ENCODE data around the gene VPS35L. TPM values are rescaled to one million over a fixed set of nuclear protein-coding genes. Genes with fewer than 3 reads are reported as not detected.

The VPS35L gene
- total RNA-seq, 1 donor from 2014 or later = 59.3 TPM

DNA sequence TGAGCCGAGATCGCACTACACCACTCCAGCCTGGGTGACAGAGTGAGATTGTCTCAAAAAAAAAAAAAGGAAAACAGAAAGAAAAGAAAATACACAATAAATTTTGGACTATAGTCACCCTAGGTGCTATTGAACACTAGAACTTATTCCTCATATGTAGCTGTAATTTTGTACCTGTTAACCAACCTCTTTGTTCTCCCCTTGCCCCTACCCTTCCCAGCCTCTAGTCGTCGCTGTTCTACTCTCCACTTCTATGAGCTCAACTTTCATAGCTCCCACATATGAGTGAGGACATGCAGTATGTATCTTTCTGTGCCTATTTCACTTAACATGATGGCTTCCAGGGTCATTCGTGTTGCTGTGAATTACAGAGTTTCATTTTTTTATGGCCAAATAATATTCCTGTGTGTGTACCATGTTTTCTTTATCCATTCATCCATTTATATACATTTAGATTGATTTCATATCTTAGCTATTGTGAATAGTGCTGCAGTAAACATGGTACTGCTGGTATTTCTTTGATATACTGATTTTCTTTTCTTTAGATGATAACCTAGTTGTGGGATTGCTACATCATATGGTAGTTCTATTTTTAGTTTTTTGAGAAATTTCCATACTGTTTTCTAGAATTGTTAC lies 28.3 kb downstream of the VPS35L start:
- H3K9me3 Mint-ChIP-seq = peaks cover 8% of the 10 kb centered on the region
- DNase-seq (ENCODE audit: low spot score in 2 of 2, unreplicated experiment in 2 of 2) = no peak
- H3K4me3 Mint-ChIP-seq = no peak overlapping the region
- no peaks in the 10 kb centered on the region for H3K4me1 Mint-ChIP-seq
- peaks cover 54% of the 10 kb centered on the region for H3K36me3 Mint-ChIP-seq
- H3K27ac Mint-ChIP-seq = no peak overlapping the region
- H3K27me3 Mint-ChIP-seq (ENCODE audit: low read depth) = no peaks in the 10 kb centered on the region
- TF ChIP-seq CTCF (IDR thresholded peaks at IDR 0.05; ENCODE audit: unreplicated experiment) = peak; percentile 70

- Mint-ChIP-seq H3K36me3 (peaks cover 30% of the 10 kb centered on the region), H3K4me3 (no peak overlapping the region), H3K4me1 (no peaks in the 10 kb centered on the region), H3K9me3 (no peaks in the 10 kb centered on the region), H3K27me3 (ENCODE audit: low read depth) (no peaks in the 10 kb centered on the region), H3K27ac (no peak overlapping the region)
- TF ChIP-seq CTCF (IDR thresholded peaks at IDR 0.05; ENCODE audit: unreplicated experiment) = no peak
- no peak for DNase-seq (ENCODE audit: low spot score in 2 of 2, unreplicated experiment in 2 of 2)
Measured at GRCh38 chr16:19588661-19589060, 33.2 kb downstream of the VPS35L start.

- no peaks in the 10 kb centered on the region for H3K9me3 Mint-ChIP-seq
- TF ChIP-seq CTCF (IDR thresholded peaks at IDR 0.05; ENCODE audit: unreplicated experiment) = no peak
- no peak for DNase-seq (ENCODE audit: low spot score in 2 of 2, unreplicated experiment in 2 of 2)
- H3K4me1 Mint-ChIP-seq = no peaks in the 10 kb centered on the region
- H3K4me3 Mint-ChIP-seq = no peak overlapping the region
- H3K36me3 Mint-ChIP-seq = peaks cover 25% of the 10 kb centered on the region
- H3K27ac Mint-ChIP-seq = no peak overlapping the region
- no peaks in the 10 kb centered on the region for H3K27me3 Mint-ChIP-seq (ENCODE audit: low read depth)
Measured at GRCh38 chr16:19589106-19589505, 33.6 kb downstream of the VPS35L start.

DNA sequence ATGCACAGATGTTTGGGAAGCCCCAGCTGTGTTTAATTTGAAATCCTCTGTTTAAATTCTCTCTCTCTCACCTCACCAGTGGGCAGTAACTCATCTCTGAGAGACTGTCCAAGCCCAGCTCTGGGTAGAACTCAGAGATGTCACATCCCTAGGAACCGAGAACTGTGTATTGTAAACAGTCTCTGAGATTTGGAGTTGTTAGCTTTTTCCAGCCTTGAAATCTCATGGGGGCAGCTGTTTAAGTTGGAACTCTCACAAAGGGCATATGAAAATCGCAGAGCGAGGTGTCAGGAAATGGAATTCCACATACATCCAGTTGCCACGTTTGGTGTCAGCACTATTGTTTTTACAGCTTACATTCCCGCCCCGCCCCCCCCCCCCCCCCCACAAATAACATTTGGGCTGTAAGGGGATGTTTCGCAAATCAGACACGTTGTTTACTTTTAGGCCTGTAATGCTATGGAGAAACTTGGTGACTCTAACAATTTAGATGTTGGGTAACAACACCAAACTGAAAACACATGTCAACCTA lies 34.3 kb downstream of the VPS35L start:
- H3K27me3 Mint-ChIP-seq (ENCODE audit: low read depth) = no peaks in the 10 kb centered on the region
- DNase-seq (ENCODE audit: low spot score in 2 of 2, unreplicated experiment in 2 of 2) = no peak
- H3K9me3 Mint-ChIP-seq = no peaks in the 10 kb centered on the region
- no peaks in the 10 kb centered on the region for H3K4me1 Mint-ChIP-seq
- no peak for TF ChIP-seq CTCF (IDR thresholded peaks at IDR 0.05; ENCODE audit: unreplicated experiment)
- H3K27ac Mint-ChIP-seq = no peak overlapping the region
- H3K4me3 Mint-ChIP-seq = no peak overlapping the region
- peaks cover 28% of the 10 kb centered on the region for H3K36me3 Mint-ChIP-seq

GRCh38 chr16:19595043-19595767 lies 39.7 kb downstream of the VPS35L start:
- Mint-ChIP-seq H3K27me3 (ENCODE audit: low read depth) (no peaks in the 10 kb centered on the region), H3K9me3 (no peaks in the 10 kb centered on the region), H3K27ac (no peak overlapping the region), H3K36me3 (peaks cover 27% of the 10 kb centered on the region), H3K4me1 (no peaks in the 10 kb centered on the region), H3K4me3 (no peak overlapping the region)
- no peak for TF ChIP-seq CTCF (IDR thresholded peaks at IDR 0.05; ENCODE audit: unreplicated experiment)
- no peak for DNase-seq (ENCODE audit: low spot score in 2 of 2, unreplicated experiment in 2 of 2)

Data from mesothelial cell of epicardium (in vitro differentiated cells).